RWPE2 (cell line): ENCODE results near the gene UBR2.

Experiments
- ATAC-seq: fragments of 200-7000 bp; cut with Tn5 transposase; 3 replicates; pipeline ENCODE4 v1.9.1; 2021; ENCODE audit warnings: low read depth
- DNase-seq: peaks from one replicate; pipeline ENCODE4 v3.0.0-alpha.2; 2020; ENCODE audit warnings: low spot score
- H3K27ac ChIP-seq: fragments of 450-650 bp; 2 replicates; pipeline ENCODE4 v1.5.1; 2017; ENCODE audit warnings: mild to moderate bottlenecking; ENCODE audit not compliant: poor library complexity, severe bottlenecking
- H3K27me3 ChIP-seq: fragments of 250-450 bp; sonication (Bioruptor Pico); 2 replicates; pipeline ENCODE4 v1.5.1; 2021; ENCODE audit warnings: mild to moderate bottlenecking, moderate library complexity; ENCODE audit not compliant: insufficient read depth, poor library complexity, severe bottlenecking
- H3K36me3 ChIP-seq: fragments of 250-450 bp; sonication (Bioruptor Pico); 2 replicates; pipeline ENCODE4 v1.5.1; 2020; ENCODE audit warnings: low read depth, mild to moderate bottlenecking, moderate library complexity
- H3K4me1 ChIP-seq: fragments of 250-450 bp; sonication (Bioruptor Pico); 2 replicates; pipeline ENCODE4 v1.5.1; 2021; ENCODE audit warnings: mild to moderate bottlenecking, moderate library complexity; ENCODE audit not compliant: insufficient read depth, poor library complexity, severe bottlenecking
- H3K4me3 ChIP-seq: fragments of 250-450 bp; sonication (Bioruptor Pico); 2 replicates; pipeline ENCODE4 v1.5.1; 2021; ENCODE audit warnings: mild to moderate bottlenecking, moderate library complexity; ENCODE audit not compliant: severe bottlenecking
- H3K9me3 ChIP-seq: fragments of 250-450 bp; sonication (Bioruptor Pico); 2 replicates; pipeline ENCODE4 v1.5.1; 2021; ENCODE audit warnings: mild to moderate bottlenecking, moderate library complexity; ENCODE audit not compliant: severe bottlenecking
- CTCF ChIP-seq: fragments of 450-650 bp; IDR thresholded peaks from one replicate; pipeline ENCODE4 v1.5.1; 2017; ENCODE audit warnings: mild to moderate bottlenecking, moderate library complexity; ENCODE audit not compliant: poor library complexity, severe bottlenecking

The UBR2 gene

DNA sequence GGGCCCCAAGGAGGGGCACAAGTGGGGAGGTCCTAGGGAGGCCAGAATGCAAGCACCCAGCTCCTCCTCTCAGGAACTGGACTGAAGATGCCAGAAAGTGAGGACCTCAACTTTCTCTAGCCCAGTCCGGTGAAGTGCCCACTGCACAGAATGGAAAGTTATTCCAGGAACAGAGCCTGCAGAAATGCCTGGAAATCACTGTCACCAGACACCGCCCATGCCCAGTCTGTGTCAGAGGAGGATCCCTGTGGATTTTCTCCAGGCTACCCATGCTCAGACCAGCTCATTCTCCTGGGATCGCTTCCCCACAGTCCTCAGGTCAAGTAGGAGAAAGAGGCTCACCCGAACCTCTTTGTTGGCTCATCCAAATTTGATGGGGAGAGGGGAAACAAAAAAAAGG, 152.0 kb downstream of the UBR2 start:
- Histone ChIP-seq H3K27ac (no peak overlapping the region), H3K4me1 (peaks cover 12% of the 10 kb centered on the region), H3K9me3 (no peaks in the 10 kb centered on the region), H3K4me3 (no peak overlapping the region), H3K36me3 (no peaks in the 10 kb centered on the region), H3K27me3 (no peaks in the 10 kb centered on the region)
- ATAC-seq = no peak
- DNase-seq = no peak
- TF ChIP-seq CTCF = no peak

- peak; percentile 90 for ATAC-seq
- no peak for DNase-seq
- Histone ChIP-seq H3K27me3 (no peaks in the 10 kb centered on the region), H3K4me1 (no peaks in the 10 kb centered on the region), H3K4me3 (no peak overlapping the region), H3K27ac (no peak overlapping the region), H3K9me3 (no peaks in the 10 kb centered on the region), H3K36me3 (no peaks in the 10 kb centered on the region)
- peak; percentile 13 for TF ChIP-seq CTCF
Measured at GRCh38 chr6:42720739-42721138, 156.9 kb downstream of the UBR2 start.

- no peak for TF ChIP-seq CTCF
- no peaks in the 10 kb centered on the region for H3K27me3 ChIP-seq
- ATAC-seq (no peak), DNase-seq (no peak)
- peaks cover 4% of the 10 kb centered on the region for H3K4me1 ChIP-seq
- H3K4me3 ChIP-seq = no peak within 1 kb of the TSS
- no peaks in the 10 kb centered on the region for H3K36me3 ChIP-seq
- no peaks in the 10 kb centered on the region for H3K9me3 ChIP-seq
- no peak within 1 kb of the TSS for H3K27ac ChIP-seq
Measured at GRCh38 chr6:42722497-42722896, 158.7 kb downstream of the UBR2 start, which contains the start of gene PRPH2. PRPH2 (minus strand) TSS chr6:42722597; CDS start chr6:42722334, 263 bp downstream.

- no peaks in the 10 kb centered on the region for H3K36me3 ChIP-seq
- no peak overlapping the region for H3K4me3 ChIP-seq
- no peak for TF ChIP-seq CTCF
- ATAC-seq (no peak), DNase-seq (no peak)
- no peaks in the 10 kb centered on the region for H3K27me3 ChIP-seq
- H3K27ac ChIP-seq = no peak overlapping the region
- H3K4me1 ChIP-seq = peaks cover 4% of the 10 kb centered on the region
- H3K9me3 ChIP-seq = no peaks in the 10 kb centered on the region
Measured at GRCh38 chr6:42724825-42725224, 161.0 kb downstream of the UBR2 start.

GRCh38 chr6:42726026-42726425, 162.2 kb downstream of the UBR2 start:
- Histone ChIP-seq H3K27me3 (no peaks in the 10 kb centered on the region), H3K36me3 (no peaks in the 10 kb centered on the region), H3K27ac (no peak overlapping the region), H3K4me1 (peaks cover 4% of the 10 kb centered on the region), H3K4me3 (no peak overlapping the region), H3K9me3 (no peaks in the 10 kb centered on the region)
- TF ChIP-seq CTCF = no peak
- DNase-seq = no peak
- no peak for ATAC-seq
